Measurements from ENCODE around the gene FOSB. TPM values are rescaled to one million over a fixed set of nuclear protein-coding genes. Genes with fewer than 3 reads are reported as not detected.
"Not testable (repeated sequence)": the region's sequence is repeated elsewhere in the genome, so short reads cannot be mapped to it uniquely, and the experiment has no call there.

Gene FOSB
- 10 to 100 TPM in 3 of 4 donors, 1 to 10 TPM in 1; 2.6 to 85.3 (median 35.4) TPM for polyA plus RNA-seq (ENCODE audit: insufficient read length in 4 of 4)

DNA sequence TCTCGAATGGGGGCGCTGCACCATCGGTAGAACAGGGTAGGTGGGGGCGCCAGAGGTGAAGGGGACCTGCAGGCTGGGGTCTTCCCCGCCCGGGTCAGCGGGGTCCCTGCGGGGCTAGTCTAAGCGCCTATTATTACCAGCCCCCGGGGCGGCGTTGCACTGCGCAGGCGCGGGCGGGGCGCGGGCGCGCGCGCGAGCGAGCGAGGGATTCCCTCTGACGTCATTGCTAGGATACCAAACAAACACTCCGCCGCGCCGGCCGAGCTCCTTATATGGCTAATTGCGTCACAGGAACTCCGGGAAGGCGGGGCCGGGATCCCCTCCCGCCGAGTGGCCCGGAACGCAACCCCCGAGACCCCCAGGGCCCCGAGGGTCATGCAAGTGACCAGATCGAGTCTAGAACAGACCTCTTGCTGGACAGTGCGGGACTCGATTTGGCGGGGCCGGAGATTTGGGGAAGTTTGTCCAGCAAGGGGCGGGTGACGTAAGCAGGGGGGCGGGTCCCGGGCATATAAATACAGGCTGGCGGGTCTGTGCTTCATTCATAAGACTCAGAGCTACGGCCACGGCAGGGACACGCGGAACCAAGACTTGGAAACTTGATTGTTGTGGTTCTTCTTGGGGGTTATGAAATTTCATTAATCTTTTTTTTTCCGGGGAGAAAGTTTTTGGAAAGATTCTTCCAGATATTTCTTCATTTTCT is at the start of gene FOSB:
Gene FOSB, plus strand, starts transcription at position 541 of the 703 bp plus-strand sequence. CDS start 591 bp downstream, outside the sequence.
- peak in 3 of 4 donors; percentile 83 to 90 (median 85) for DNase-seq (ENCODE audit: low read depth in 4 of 4, low spot score in 3 of 4)

- DNase-seq (ENCODE audit: low read depth in 4 of 4, low spot score in 3 of 4), result no peak
Measured at GRCh38 chr19:45418802-45419201, 49.0 kb upstream of the FOSB start.

GRCh38 chr19:45419396-45419795 is 48.4 kb upstream of the FOSB start:
- no peak for DNase-seq (ENCODE audit: low read depth in 4 of 4, low spot score in 3 of 4)

DNA sequence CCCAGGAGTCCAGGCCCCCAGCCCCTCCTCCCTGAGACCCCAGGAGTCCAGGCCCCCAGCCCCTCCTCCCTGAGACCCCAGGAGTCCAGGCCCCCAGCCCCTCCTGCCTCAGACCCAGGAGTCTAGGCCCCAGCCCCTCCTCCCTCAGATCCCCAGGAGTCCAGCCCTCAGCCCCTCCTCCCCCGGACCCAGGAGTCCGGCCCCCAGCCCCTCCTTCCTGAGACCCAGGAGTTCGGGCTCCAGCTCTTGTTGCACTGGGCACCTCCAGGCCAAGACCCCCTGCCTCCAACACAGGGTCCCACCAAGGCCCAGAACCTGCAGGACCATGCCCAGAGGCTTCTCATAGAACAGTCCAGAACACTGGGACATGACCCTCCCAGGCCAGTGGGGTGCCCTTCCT is 47.9 kb upstream of the FOSB start:
- DNase-seq (ENCODE audit: low read depth in 4 of 4, low spot score in 3 of 4), result no peak

DNA sequence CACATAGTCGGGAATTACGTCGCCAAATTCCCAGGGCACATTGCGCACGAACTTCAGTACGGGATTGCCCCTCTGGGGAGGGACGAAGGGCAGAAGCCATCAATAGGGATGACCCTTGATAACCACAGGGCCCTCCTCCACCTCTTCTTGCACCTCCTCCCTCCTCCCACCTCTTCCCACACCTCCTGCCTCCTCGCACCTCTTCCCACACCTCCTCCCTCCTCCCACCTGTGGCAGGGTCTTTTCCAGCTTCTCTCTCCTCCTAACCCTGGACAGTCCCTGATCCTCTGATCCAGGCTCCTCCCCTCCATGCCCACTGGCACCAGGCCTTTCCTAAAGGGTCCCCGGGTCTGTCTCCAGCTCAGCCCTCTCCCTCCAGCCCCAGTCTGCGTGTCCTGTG is 47.4 kb upstream of the FOSB start:
- DNase-seq (ENCODE audit: low read depth in 4 of 4, low spot score in 3 of 4), result no peak

GRCh38 chr19:45420871-45421270 is 46.9 kb upstream of the FOSB start:
- DNase-seq (ENCODE audit: low read depth in 4 of 4, low spot score in 3 of 4), result no peak

DNA sequence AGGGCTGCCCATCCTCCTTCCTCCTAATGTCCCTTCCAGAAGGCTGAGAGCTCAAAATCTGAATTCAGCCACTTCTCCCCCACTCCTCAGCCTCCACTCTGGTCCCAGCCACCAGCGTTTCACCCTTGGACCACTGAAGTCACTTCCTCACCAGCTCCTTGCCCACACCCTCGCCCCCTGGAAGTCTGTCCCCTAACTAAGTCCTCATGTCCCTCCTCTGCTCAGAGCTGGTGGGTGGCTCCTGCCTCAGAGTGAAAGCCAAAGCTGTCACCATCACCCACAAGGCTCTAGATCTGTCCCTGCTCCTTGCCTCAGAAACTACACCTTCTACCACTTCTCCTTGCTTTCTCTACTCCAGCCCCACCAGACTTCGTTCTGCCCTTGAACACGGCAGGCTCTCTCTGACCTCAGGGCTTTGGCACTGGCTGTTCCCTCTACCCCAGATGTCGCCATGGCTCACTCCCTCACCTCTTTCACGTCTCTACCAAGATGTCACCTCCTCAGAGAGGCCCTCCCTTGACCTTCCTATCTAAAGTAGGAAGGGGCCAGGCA is 45.8 kb upstream of the FOSB start:
- no peak for DNase-seq (ENCODE audit: low read depth in 4 of 4, low spot score in 3 of 4)

DNA sequence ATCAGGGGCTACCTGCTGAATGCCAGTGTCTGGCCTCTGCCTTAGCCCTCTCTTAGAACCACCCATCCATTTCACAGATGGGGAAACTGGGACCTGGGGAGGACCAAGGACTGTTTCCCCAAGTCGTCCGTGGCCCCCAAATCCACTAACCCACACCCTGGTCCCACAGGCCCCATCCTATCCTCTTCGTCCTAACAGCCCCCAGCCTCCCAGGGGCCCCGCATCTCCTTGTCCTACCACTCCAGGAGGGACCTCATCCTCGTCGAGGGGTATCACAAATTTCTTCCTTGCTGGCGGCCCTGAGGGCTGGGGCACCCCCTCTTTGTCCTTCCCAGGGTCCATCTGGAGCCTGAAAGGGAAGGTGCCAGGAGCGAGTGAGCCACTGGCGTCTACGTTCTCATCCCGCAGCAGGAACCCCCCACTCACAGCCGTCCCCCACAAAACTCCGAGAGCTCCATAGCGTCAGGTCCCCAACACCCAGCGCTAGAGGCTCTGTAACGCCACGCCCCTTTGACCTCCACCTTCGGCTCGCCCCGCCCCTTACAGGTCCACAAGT is 44.7 kb upstream of the FOSB start:
- no peak for DNase-seq (ENCODE audit: low read depth in 4 of 4, low spot score in 3 of 4)

DNA sequence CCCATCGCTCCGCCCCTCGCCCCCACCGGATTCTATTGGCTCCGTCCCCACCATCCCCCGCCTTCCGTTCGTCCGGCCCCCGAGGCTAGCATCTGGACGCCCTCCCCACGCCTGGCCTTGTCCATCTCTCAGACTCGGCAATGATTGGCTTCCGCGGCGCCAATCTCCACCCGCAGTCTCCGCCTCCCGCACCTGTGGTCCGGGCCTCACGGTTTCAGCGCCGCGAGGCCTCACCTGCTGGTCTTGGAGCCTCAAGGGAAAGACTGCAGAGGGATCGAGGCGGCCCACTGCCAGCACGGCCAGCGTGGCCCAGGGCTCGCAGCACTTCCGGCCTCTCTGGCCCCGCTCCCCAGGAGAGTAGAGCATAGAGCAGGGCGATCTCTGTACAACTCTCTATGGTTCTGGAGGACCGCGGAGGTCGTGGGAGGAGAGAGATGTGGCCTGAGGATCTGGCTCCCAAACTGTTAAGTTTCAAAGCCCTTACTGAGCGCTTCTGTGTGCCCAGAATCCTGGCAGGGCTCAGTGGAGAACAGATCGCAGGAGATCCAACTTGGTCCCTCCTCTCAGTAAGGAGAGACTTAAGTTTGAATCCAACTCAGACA is 44.1 kb upstream of the FOSB start, which contains the start of gene ERCC1:
Gene ERCC1, minus strand, starts transcription at position 329 of the 602 bp plus-strand sequence. CDS start 543 bp downstream, outside the sequence.
- DNase-seq (ENCODE audit: low read depth in 4 of 4, low spot score in 3 of 4), result peak; percentile 83 to 92 (median 90)

DNA sequence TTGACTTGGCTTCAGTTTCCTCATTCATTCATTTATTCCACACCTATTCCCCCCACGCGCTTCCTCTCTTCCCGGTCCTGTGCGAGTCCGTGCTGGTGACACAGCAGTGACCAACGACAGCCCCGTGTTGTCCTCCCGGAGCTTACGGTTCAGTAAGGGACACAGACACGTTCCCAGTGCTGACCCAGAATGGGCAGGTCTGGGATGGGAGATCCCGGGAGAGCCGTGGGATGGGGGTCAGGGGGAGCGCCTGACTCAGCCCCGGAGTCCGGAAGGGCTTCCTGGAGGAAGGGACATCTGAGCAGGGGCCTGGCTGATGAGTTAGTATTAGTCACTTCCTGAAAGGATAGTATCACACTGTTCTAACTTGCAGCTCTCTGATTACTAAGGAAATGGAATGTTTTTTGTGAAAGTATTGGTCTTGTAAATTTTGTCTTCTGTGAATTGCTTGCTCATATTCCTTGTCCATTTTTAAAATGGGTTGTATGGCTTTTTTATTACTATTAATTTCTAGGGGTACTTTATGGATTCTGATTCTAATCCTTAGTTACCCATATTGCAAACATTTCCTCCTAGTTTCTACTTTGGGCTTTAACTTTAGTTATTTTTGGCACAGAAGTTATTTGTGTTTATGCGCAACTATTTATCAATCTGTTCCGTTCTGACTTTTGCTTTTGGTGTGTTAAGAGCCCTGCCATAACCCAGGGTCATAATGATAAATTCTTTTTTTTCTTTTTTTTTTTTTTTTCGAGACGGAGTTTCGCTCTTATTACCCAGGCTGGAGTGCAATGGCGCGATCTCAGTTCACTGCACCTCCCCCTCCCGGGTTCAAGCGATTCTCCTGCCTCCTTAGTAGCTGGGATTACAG is 43.4 kb upstream of the FOSB start:
- DNase-seq (ENCODE audit: low read depth in 4 of 4, low spot score in 3 of 4), result no peak

- no peak for DNase-seq (ENCODE audit: low read depth in 4 of 4, low spot score in 3 of 4)
Measured at GRCh38 chr19:45428384-45429231, 39.2 kb upstream of the FOSB start.

DNA sequence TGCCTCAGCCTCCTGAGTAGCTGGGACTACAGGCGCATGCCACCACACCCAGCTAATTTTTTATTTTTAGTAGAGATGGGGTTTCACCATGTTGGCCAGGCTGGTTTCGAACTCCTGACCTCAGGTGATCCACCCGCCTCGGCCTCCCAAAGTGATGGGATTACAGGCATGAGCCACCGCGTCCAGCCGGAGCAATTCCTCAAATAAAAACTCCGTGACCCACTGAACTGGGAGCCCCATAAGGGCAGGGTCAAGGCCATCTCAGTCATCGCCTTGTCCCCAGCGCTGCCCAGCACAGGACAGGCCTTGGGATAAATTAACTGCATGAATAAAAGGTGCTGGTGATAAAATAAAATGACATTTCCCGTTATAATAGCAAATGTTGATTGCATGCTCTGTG is 37.9 kb upstream of the FOSB start:
- not testable (repeated sequence) for DNase-seq (ENCODE audit: low read depth in 4 of 4, low spot score in 3 of 4)

- not testable (repeated sequence) for DNase-seq (ENCODE audit: low read depth in 4 of 4, low spot score in 3 of 4)
Measured at GRCh38 chr19:45431008-45431407, 36.8 kb upstream of the FOSB start.

GRCh38 chr19:45432543-45432942 is 35.3 kb upstream of the FOSB start:
- DNase-seq (ENCODE audit: low read depth in 4 of 4, low spot score in 3 of 4), result not testable (repeated sequence)

DNA sequence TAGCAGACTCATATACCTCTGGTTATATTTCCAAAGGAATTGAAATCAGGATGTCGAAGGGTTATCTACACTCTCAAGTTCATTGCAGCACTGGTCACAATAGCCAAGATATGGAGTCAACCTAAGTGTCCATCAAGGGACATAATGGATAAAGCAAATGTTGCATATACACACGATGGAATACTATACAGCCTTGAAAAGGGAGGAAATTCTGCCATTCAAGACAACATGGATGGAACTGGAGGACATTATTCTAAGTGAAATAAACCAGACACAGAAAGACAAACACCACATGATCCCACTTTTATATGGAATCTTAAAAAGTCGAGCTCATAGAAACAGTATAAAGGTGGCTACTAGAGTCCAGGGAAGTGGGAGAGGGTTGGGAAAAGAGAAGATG is 30.5 kb upstream of the FOSB start:
- no peak for DNase-seq (ENCODE audit: low read depth in 4 of 4, low spot score in 3 of 4)

DNA sequence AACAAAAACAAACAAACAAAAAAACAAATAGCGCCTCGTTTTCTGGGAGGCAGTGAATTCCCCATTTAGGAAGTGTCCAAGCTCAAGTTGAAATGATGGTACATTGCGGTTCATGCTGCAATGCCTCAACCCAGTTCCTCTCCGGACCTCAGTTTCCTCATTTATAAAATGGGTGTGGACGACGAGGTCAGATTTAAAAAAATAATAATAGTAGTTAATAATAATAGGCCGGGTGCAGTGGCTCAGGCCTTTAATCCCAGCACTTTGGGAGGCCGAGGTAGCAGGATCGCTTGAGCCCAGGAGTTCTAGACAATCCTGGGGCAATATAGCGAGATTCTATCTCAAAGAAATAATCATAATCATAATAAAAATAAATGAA is 28.6 kb upstream of the FOSB start:
- no peak for DNase-seq (ENCODE audit: low read depth in 4 of 4, low spot score in 3 of 4)

GRCh38 chr19:45439569-45440258 is 28.1 kb upstream of the FOSB start:
- DNase-seq (ENCODE audit: low read depth in 4 of 4, low spot score in 3 of 4), result no peak

- DNase-seq (ENCODE audit: low read depth in 4 of 4, low spot score in 3 of 4), result no peak
Measured at GRCh38 chr19:45440259-45440638, 27.5 kb upstream of the FOSB start.
